ENCODE data around the gene ACTL6B.
A peak's percentile ranks its signal among the peaks of the same experiment; 100 is the strongest.
"Not testable (repeated sequence)": the region's sequence is repeated elsewhere in the genome, so short reads cannot be mapped to it uniquely, and the experiment has no call there.

Gene ACTL6B

DNA sequence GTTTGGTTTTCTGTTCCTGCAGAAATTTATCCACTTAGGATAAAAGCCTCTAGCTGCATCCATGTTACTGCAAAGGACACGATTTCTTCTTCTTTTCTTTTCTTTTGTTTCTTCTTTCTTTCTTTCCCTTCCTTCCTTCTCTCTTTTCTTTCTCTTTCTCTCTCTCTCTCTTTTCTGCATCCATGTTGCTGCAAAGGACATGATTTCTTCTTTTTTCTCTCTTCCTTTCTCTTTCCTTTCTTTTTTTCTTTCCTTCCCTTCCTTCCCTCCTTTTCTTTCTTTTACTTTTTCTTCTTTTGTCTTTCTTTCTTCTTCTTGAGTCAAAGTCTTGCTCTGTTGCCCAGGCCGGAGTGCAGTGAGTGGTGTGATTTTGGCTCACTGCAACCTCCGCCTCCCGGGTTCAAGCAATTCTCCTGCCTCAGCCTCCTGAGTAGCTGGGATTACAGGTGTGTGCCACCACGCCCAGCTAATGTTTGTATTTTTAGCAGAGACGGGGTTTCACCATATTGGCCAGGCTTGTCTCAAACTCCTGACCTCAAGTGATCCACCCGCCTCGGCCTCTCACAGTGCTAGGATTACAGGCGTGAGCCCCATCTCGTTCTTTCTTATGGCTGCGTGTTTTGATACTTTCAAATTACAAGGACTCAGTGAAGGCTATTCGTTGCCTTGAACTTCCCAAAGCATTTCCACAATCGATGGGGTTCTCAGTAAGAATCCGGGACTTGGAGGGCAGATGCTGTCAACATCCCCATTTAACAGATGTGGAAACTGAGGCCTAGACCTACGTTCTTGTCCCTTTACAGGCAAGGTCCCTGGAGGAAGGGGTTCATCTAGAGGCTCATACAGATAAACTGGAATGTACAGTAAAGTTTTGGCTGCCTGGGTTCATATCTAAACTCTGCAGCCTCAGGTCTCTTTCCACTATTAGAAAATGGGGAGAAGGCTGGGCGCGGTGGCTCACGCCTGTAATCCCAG lies 15.4 kb upstream of the ACTL6B start:
- DNase-seq, result no peak

- DNase-seq, result no peak
Measured at GRCh38 chr7:100670074-100670473, 13.8 kb upstream of the ACTL6B start.

- DNase-seq, result not testable (repeated sequence)
Measured at GRCh38 chr7:100669106-100669505, 12.9 kb upstream of the ACTL6B start.

DNA sequence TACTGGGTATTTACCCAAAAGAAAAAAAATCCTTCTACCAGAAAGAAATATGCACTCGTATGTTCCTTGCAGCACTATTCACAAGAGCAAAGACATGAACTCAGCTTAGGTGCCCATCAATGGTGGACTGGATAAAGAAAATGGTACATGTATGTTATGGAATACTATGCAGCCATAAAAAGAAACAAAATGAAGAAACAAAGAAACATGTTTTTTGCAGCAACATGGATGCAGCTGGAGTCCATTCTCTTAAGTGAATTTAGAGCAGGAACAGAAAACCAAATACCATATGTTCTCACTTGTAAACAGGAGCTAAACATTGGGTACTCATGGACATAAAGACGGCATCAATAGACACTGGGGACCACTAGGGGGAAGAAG lies 11.8 kb upstream of the ACTL6B start:
- no peak for DNase-seq

DNA sequence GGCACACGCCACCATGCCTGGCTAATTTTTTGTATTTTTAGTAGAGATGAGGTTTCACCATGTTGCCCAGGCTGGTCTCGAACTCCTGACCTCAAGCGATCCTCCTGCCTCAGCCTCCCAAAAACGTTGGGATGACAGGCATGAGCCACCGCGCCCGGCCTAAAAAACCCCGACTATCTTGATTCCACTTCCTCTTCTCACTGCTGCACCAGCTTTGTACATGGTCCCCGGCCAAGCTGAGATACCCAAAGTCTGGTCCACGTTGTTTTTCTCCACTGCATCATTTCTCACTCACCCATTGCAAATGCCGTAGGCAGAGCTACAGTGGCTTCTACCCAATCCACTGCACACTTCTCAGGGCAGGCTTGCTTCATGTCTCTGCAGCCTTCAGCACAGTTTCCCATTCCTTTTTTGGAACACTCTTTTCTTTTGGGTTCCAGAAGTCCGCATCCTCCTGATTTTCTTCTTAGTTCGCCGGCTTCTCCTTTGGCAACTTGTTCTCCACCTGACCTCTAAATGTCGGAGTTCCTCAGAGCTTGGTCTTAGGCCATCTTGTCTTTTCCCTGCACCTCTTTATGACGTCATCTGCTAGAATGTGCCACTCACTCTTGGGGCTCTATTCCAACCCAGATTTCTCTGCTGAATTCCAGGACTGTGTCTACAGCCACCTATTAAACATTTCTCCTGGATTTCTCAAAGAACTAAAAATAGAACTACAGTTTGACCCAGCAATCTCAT lies 11.3 kb upstream of the ACTL6B start:
- DNase-seq, result no peak

- no peak for DNase-seq
Measured at GRCh38 chr7:100665168-100665726, 9.0 kb upstream of the ACTL6B start.

DNA sequence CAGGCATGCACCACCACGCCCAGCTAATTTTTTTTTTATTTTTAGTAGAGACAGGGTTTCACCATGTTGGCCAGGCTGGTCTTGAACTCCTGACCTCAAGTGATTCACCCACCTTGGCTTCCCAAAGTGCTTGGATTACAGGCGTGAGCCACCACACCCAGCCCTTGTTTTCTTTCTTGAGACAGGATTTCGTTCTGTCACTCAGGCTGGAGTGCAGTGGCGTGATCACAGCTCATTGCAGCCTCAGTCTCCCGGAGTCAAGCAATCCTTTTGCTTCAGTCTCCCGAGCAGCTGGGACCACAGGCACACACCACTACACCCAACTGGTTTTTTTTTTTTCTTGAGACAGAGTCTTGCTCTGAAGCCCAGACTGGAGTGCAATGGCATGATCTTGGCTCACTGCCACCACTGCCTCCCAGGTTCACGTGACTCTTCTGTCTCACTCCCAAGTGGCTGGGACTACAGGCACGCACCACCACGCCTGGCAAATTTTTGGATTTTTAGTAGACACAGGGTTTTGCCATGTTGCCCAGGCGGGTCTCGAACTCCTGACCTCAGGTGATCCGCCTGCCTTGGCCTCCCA lies 6.0 kb upstream of the ACTL6B start:
- not testable (repeated sequence) for DNase-seq

- DNase-seq, result no peak
Measured at GRCh38 chr7:100654908-100655831, 1.1 kb downstream of the ACTL6B start.

- no peak for DNase-seq
Measured at GRCh38 chr7:100649826-100650565, 6.3 kb downstream of the ACTL6B start.

DNA sequence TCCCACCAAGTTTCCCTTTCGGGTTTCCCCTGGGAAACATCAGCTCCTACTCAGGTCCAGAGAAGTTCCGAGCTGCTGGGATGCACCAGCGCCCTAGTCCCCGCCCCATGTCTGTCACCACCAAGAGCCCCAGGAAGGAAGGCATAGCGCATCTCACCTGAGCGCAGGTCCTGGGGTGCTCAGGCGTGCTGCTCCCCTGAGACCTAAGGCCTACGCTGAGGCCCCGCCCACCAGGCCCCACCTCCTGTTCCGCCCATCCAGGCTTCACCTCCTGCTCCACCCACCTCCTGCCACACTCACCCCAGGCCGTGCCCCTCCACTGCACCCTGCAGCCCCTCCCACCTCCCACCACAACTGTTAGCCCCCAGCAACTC lies 13.7 kb downstream of the ACTL6B start:
- no peak for DNase-seq

- DNase-seq, result no peak
Measured at GRCh38 chr7:100641860-100642533, 14.3 kb downstream of the ACTL6B start.

DNA sequence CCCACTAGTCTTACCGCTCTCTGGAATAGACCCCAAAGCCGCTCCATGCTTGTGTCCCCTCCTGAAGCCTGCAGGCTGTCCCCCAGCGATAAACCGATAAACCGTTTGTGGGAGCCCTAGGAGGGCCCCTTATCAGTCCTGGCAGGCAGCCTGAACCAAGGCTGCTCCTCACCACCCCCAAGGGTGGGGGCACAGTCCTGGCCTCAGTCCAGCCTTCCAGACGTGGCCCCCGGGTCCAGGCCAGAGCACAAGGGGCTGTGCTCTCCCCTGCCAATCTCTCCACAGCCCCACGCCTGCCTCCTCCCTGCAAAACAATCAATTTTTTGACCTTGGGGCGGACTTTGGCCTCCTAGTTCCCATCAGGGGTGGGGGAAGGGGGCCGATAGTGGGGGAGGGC lies 14.8 kb downstream of the ACTL6B start, which contains the start of gene TFR2:
TFR2 (minus strand) TSS at position 90 of the 397 bp plus-strand sequence; CDS start at position 47, 43 bp downstream.
- no peak for DNase-seq

GRCh38 chr7:100640517-100641440 lies 15.5 kb downstream of the ACTL6B start:
- no peak for DNase-seq

DNA sequence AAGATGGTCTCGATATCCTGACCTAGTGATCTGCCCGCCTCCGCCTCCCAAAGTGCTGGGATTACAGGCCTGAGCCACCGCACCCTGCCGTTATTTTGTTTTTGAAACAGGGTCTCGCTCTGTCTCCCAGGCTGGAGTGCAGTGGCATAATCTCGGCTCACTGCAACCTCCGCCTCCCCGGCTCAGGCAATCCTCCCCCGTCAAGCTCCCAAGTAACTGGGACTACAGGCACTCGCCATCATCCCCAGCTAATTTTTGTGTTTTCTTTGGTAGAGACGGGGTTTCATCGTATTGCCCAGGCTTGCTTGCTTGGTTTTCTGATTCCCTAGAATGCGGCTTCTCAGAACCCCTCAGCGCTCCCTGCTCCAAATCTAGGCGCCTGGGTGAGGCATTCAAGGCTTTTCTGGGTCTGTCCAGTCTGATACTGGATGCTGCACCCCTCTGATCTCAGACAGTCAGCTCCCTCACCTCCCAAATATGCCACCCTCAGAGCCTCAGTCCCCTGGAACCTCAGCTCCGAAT lies 16.2 kb downstream of the ACTL6B start:
- no peak for DNase-seq

- peak; percentile 68 for DNase-seq
Measured at GRCh38 chr7:100632951-100633717, 23.1 kb downstream of the ACTL6B start.

- DNase-seq, result no peak
Measured at GRCh38 chr7:100630066-100630465, 26.2 kb downstream of the ACTL6B start.

DNA sequence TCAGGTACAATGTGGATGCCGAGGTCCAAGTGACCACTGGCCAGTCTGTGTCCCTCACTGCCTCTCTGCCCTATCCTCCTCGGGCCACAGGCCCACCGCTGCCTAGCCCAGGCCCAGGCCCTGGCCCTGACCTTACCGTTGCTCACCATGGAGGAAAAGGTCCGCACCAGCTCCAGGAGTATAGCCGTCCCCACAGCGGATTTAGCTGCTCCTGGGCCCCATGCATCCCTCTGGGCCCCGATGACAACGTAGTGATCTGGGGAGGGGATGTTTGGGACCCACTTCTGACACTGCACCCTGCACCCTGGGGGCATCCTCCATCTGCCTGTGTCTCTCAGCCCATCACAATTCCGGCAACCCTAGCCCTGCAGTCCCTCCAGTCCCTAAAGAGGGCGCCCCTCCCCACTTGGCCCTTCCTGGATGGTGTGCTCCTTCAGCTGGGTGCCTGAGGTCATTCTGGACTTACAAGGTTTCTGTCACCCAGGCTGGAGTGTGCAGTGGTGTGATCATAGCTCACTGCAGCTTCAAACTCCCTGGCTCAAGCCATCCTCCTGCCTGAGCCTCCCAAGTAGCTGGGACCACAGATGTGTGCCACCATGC lies 27.0 kb downstream of the ACTL6B start:
- DNase-seq, result no peak

DNA sequence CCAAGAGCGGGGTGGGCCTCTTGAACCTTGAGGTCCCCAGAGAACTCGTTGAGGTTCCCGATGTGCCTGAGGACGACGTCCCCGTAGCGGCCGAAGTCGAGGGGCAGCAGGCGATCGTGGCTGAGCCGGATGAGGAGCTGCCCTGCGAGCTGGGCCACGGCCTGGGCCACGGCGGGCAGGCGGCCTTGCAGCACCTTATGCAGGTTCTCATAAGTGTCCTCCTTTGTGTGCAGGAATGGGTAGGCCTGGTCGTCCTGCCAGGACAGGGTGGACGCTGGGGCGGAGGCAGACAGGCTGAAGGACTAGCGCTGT lies 29.1 kb downstream of the ACTL6B start:
- DNase-seq, result no peak
